ENCODE measurements around the gene SEMA4B. TPM values are rescaled to one million over a fixed set of nuclear protein-coding genes. Genes with fewer than 3 reads are reported as not detected.

Gene SEMA4B
- total RNA-seq, 1 donor from 2014 or later: 7.7 TPM

DNA sequence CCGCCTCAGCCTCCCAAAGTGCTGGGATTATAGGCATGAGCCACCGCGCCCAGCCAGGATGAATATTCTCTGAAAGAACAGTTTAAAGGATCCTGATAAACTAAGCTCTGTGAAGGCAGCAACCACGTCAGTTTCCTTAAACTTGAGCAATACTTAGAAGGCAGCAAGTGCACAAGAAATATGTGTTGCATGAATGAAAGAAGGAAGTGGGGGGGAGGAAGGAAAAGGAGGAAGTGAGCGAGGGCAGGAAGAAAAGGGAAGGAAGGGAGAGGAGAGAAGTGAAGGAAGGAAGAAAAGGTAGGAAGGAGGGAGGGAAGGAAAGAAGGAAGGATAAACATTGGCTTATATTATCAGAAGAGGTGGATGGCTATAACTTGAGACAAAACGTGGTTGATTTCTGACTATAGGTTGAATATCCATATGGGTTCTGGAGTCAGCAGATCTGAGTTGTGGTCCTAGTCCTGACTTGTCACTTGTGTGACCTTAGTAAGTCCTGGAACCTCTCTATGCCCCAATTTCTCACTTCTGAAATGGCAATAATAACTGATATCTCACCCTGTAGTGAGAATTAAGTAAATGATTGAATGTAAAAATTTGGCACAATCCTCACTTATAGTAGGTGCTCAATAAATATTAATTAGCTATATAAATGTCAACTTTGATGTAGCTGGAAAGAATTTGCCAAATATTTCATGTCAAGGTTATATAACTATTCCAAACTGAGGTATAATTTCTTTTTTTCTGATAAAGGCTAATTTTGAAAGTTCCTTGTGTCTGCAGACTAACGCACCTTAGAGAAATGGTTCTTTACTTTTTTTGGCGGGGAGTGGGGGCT, 12.0 kb upstream of the SEMA4B start:
- Histone ChIP-seq H3K36me3 (no peaks in the 10 kb centered on the region), H3K4me1 (peaks cover 13% of the 10 kb centered on the region), H3F3A (ENCODE audit: low read depth) (peaks cover 26% of the 10 kb centered on the region), H4K20me1 (ENCODE audit: low read depth) (no peaks in the 10 kb centered on the region), H3K4me2 (no peak overlapping the region), H3K27me3 (no peaks in the 10 kb centered on the region), H3K9ac (no peak overlapping the region), H3K79me2 (ENCODE audit: low read depth) (no peaks in the 10 kb centered on the region), H3K4me3 (no peak overlapping the region), H2AFZ (replicated peaks) (no peak overlapping the region), H3K27ac (no peak overlapping the region), H3K9me3 (ENCODE audit: low read depth) (no peaks in the 10 kb centered on the region)
- Mint-ChIP-seq H3K4me1 (peaks cover 26% of the 10 kb centered on the region), H3K27me3 (ENCODE audit: insufficient read depth, low read depth) (peaks cover 8% of the 10 kb centered on the region), H3K36me3 (peaks cover 2% of the 10 kb centered on the region), H3K4me3 (no peak overlapping the region), H3K27ac (no peak overlapping the region), H3K9me3 (no peaks in the 10 kb centered on the region)
- no peak for TF ChIP-seq EZH2 (IDR thresholded peaks at IDR 0.05)
- no peak for TF ChIP-seq EZH2phosphoT487 (IDR thresholded peaks at IDR 0.05)
- TF ChIP-seq, protein P1, sequence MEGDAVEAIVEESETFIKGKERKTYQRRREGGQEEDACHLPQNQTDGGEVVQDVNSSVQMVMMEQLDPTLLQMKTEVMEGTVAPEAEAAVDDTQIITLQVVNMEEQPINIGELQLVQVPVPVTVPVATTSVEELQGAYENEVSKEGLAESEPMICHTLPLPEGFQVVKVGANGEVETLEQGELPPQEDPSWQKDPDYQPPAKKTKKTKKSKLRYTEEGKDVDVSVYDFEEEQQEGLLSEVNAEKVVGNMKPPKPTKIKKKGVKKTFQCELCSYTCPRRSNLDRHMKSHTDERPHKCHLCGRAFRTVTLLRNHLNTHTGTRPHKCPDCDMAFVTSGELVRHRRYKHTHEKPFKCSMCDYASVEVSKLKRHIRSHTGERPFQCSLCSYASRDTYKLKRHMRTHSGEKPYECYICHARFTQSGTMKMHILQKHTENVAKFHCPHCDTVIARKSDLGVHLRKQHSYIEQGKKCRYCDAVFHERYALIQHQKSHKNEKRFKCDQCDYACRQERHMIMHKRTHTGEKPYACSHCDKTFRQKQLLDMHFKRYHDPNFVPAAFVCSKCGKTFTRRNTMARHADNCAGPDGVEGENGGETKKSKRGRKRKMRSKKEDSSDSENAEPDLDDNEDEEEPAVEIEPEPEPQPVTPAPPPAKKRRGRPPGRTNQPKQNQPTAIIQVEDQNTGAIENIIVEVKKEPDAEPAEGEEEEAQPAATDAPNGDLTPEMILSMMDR (IDR thresholded peaks at IDR 0.05): no peak
- DNase-seq (ENCODE audit: low spot score): no peak

DNA sequence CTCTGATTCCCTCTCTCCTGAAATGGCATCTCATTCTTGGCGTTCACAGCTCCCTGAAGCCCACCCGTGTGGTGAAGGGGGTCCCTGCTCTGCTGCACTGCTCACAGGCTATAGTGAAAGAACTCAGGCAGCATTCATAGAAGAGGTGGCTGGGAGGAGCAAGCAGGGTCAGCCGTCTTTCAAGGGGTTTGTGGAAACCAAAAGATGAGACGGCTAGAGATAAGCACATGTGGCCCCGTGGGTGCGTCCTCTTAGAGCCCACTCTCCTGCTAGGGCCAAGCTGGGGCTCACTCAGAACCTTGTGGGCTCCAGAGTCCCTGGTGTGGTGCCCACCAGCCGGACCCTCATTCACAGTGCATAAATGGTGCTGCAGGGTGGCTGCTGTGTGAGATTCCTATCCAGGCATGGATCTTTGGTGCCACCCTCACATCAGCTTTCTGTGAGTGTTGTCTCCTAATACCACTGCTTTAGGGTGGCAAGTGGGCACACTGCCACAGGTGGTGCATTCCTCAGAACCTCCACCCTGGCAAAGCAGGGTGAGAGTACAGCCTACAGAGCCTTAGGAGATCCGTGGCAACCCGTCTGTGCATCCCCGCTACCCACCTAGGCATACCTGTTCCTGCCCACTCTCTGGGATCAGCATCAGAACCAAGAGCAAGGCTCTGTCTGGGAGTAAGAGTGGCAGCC, 11.2 kb upstream of the SEMA4B start:
- no peak overlapping the region for H2AFZ ChIP-seq (replicated peaks)
- peaks cover 13% of the 10 kb centered on the region for H3K4me1 ChIP-seq
- H3F3A ChIP-seq (ENCODE audit: low read depth): peaks cover 20% of the 10 kb centered on the region
- H3K4me3 Mint-ChIP-seq: no peak overlapping the region
- no peaks in the 10 kb centered on the region for H3K36me3 ChIP-seq
- H3K79me2 ChIP-seq (ENCODE audit: low read depth): no peaks in the 10 kb centered on the region
- no peaks in the 10 kb centered on the region for H3K27me3 ChIP-seq
- H3K4me3 ChIP-seq: no peak overlapping the region
- no peaks in the 10 kb centered on the region for H3K9me3 ChIP-seq (ENCODE audit: low read depth)
- peaks cover 2% of the 10 kb centered on the region for H3K36me3 Mint-ChIP-seq
- no peak overlapping the region for H3K9ac ChIP-seq
- H3K9me3 Mint-ChIP-seq: no peaks in the 10 kb centered on the region
- DNase-seq (ENCODE audit: low spot score): no peak
- H3K27ac ChIP-seq: no peak overlapping the region
- peaks cover 23% of the 10 kb centered on the region for H3K4me1 Mint-ChIP-seq
- H3K27ac Mint-ChIP-seq: peak overlapping the region; percentile 33
- TF ChIP-seq, protein P1 (IDR thresholded peaks at IDR 0.05): no peak
- TF ChIP-seq EZH2 (IDR thresholded peaks at IDR 0.05): no peak
- TF ChIP-seq EZH2phosphoT487 (IDR thresholded peaks at IDR 0.05): no peak
- peaks cover 6% of the 10 kb centered on the region for H3K27me3 Mint-ChIP-seq (ENCODE audit: insufficient read depth, low read depth)
- H4K20me1 ChIP-seq (ENCODE audit: low read depth): no peaks in the 10 kb centered on the region
- H3K4me2 ChIP-seq: no peak overlapping the region

DNA sequence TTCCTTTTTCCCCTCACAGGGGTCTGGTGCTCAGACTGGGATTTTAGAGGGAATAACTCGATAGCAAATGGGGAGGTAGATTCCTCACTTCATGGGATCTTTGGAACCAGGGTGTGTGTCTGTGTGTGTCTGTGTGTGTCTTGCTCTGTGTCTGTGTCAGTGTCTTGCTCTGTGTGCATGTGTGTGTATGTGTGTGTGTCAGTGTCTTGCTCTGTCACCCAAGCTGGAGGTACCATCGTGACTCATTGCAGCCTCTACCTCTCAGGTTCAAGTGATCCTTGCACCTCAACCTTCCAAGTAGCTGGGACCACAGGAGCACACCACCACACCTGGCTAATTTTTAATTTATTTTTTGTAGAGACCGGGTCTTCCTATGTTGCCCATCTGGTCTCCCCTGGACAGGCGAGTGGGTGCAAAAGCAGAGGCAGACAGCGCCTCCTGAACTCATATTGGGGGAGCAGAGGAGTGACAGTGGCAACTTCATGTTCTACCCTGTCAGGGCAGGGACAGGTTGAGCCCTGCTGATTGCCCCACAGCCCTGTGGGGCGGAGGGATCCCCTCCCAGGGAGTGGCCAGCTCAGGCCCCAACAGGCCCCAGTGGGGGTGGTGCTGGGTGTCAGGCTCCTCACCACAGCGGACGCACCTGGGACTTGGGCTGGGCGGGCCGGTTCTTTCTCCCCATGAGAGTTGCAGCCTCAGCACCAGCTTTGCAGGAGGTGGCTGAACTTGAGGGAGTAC, 10.4 kb upstream of the SEMA4B start:
- Histone ChIP-seq H4K20me1 (ENCODE audit: low read depth) (no peaks in the 10 kb centered on the region), H3K36me3 (no peaks in the 10 kb centered on the region), H3F3A (ENCODE audit: low read depth) (peaks cover 12% of the 10 kb centered on the region), H3K4me3 (no peak overlapping the region), H3K9me3 (ENCODE audit: low read depth) (no peaks in the 10 kb centered on the region), H2AFZ (replicated peaks) (no peak overlapping the region), H3K4me1 (peaks cover 9% of the 10 kb centered on the region), H3K79me2 (ENCODE audit: low read depth) (no peaks in the 10 kb centered on the region), H3K27ac (no peak overlapping the region), H3K4me2 (no peak overlapping the region), H3K9ac (no peak overlapping the region), H3K27me3 (no peaks in the 10 kb centered on the region)
- no peak for DNase-seq (ENCODE audit: low spot score)
- peaks cover 17% of the 10 kb centered on the region for H3K4me1 Mint-ChIP-seq
- no peak overlapping the region for H3K4me3 Mint-ChIP-seq
- H3K27me3 Mint-ChIP-seq (ENCODE audit: insufficient read depth, low read depth): peaks cover 2% of the 10 kb centered on the region
- peak overlapping the region; percentile 33 for H3K27ac Mint-ChIP-seq
- H3K9me3 Mint-ChIP-seq: no peaks in the 10 kb centered on the region
- TF ChIP-seq, protein P1 (IDR thresholded peaks at IDR 0.05): no peak
- no peak for TF ChIP-seq EZH2phosphoT487 (IDR thresholded peaks at IDR 0.05)
- no peak for TF ChIP-seq EZH2 (IDR thresholded peaks at IDR 0.05)
- H3K36me3 Mint-ChIP-seq: peaks cover 2% of the 10 kb centered on the region
